ENCODE data around the gene SORBS1.
A peak's percentile ranks its signal among the peaks of the same experiment; 100 is the strongest.

The SORBS1 gene

DNA sequence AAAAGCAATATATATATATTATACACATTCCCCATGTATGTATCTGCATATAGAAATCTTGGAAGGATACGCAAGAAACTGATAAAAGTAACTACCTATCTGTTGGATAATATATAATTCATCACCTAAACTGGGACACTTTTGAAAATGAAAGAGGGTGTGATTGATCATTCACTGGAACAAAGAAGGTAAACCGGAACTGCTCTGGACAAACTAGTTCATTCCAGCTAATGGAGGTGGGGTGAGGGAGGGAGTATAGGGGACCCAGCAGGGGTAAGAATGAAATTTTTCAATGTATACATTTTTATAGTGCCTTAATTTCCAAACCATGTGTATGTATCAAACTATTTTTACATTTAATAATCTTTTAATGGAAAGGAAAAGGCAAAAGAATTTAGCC lies 25.6 kb downstream of the SORBS1 start:
- Histone ChIP-seq H3K4me1 (peaks cover 14% of the 10 kb centered on the region), H3K27me3 (no peaks in the 10 kb centered on the region), H3K4me2 (no peak overlapping the region), H3K36me3 (no peaks in the 10 kb centered on the region), H3K27ac (no peak overlapping the region), H3K4me3 (no peak overlapping the region), H3K9ac (no peak overlapping the region), H3K9me3 (no peaks in the 10 kb centered on the region), H4K20me1 (no peaks in the 10 kb centered on the region)
- TF ChIP-seq Cebpa-rat (IDR thresholded peaks at IDR 0.05): no peak

- TF ChIP-seq Cebpa-rat (IDR thresholded peaks at IDR 0.05): no peak
- Histone ChIP-seq H3K9ac (no peak overlapping the region), H3K4me2 (no peak overlapping the region), H3K27ac (no peak overlapping the region), H3K36me3 (no peaks in the 10 kb centered on the region), H4K20me1 (no peaks in the 10 kb centered on the region), H3K9me3 (no peaks in the 10 kb centered on the region), H3K4me1 (peaks cover 14% of the 10 kb centered on the region), H3K4me3 (no peak overlapping the region), H3K27me3 (no peaks in the 10 kb centered on the region)
Observed at GRCh38 chr10:95533590-95533989, 27.6 kb downstream of the SORBS1 start.

GRCh38 chr10:95532536-95532935 lies 28.6 kb downstream of the SORBS1 start:
- Histone ChIP-seq H3K27ac (peak overlapping the region; percentile 37; the same call in 1 of the 2 replicates), H3K36me3 (no peaks in the 10 kb centered on the region), H3K4me1 (peaks cover 20% of the 10 kb centered on the region), H3K9me3 (no peaks in the 10 kb centered on the region), H4K20me1 (no peaks in the 10 kb centered on the region), H3K27me3 (no peaks in the 10 kb centered on the region), H3K4me2 (peak overlapping the region; percentile 45), H3K9ac (no peak overlapping the region), H3K4me3 (no peak overlapping the region)
- TF ChIP-seq Cebpa-rat (IDR thresholded peaks at IDR 0.05): no peak

DNA sequence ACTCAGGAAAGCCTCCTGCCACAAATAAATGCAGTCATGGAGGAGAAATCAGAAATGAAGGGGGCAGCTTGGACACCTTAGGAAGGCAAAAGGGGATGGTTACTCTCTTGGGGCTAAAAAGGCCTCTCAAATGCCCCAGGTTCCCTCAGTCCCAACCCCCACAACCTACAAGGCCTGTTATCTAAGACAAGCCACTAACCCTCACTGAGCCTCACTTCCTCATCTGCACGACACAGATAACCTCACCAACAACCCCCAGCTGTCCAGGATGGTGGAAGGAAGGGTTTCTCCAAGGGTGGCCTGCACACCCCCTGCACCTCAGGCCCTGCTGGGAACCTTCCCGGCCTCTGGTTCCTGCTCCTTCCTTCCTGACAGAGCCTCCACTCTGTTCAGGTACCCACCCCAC lies 29.2 kb downstream of the SORBS1 start:
- Histone ChIP-seq H4K20me1 (no peaks in the 10 kb centered on the region), H3K27ac (peak overlapping the region; percentile 37; the same call in 1 of the 2 replicates), H3K4me2 (peak overlapping the region; percentile 45), H3K9me3 (no peaks in the 10 kb centered on the region), H3K36me3 (no peaks in the 10 kb centered on the region), H3K27me3 (no peaks in the 10 kb centered on the region), H3K4me3 (no peak overlapping the region), H3K9ac (no peak overlapping the region), H3K4me1 (peaks cover 26% of the 10 kb centered on the region)
- no peak for TF ChIP-seq Cebpa-rat (IDR thresholded peaks at IDR 0.05)

DNA sequence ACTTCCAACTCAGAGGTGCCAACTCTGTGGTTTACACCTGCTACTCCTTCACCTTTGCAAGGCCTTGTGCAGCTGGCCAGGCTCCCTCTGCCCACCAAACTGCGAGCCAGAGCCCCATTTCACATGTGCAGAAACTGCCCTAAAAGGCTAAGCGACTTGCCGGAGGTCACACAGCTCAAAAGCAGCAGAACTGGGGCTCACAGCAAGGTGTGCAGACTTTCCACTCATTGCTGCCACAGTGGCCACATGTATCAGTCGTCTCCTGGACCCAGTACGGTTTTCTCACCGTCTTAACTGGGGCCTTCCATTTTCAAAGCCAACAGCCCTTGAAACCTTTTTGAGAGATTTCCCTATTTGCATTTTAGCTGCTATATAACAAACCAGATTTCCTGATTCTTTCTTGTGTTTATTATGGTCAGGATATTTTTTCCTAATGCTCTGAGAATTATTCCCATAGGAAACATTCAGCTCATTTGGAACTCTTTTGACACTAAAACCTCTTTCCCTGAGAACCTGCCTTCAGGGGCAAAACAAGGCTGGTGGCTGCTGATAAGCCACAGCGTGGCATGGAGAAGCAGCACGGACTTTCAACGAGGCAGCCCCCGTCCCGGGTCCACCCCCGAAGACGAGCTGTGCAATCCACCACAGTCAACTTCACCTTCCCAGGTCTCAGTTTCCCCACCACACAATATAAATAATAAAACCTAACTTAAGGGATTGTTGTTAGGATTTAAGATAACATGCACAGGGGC lies 29.9 kb downstream of the SORBS1 start:
- Histone ChIP-seq H3K27me3 (no peaks in the 10 kb centered on the region), H3K36me3 (no peaks in the 10 kb centered on the region), H3K9ac (no peak overlapping the region), H3K9me3 (no peaks in the 10 kb centered on the region), H3K27ac (no peak overlapping the region), H3K4me2 (peak overlapping the region; percentile 45; the same call in 1 of the 2 replicates), H4K20me1 (no peaks in the 10 kb centered on the region), H3K4me3 (no peak overlapping the region), H3K4me1 (peaks cover 28% of the 10 kb centered on the region)
- TF ChIP-seq Cebpa-rat (IDR thresholded peaks at IDR 0.05): no peak

DNA sequence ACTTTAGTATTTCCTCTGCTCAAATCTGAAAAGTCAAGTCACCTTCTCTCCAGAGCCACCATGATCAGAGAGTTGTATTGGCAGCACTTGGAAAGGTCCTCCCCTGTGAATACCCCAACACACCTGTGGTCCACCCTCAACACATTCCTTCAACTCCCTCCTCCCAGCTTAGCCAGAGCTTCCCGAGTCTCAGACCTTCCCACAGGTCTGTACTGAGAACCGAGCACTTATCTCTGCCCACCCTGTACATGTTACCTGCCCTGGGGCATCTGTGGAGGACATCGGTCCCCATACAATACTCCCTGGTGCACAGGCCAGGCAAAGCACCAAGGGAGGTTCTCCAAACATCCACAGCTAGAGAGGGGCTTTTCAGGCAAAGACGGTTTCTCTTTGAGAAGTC lies 30.6 kb downstream of the SORBS1 start:
- no peak for TF ChIP-seq Cebpa-rat (IDR thresholded peaks at IDR 0.05)
- no peaks in the 10 kb centered on the region for H3K9me3 ChIP-seq
- H3K4me3 ChIP-seq: no peak overlapping the region
- H4K20me1 ChIP-seq: no peaks in the 10 kb centered on the region
- H3K9ac ChIP-seq: no peak overlapping the region
- no peak overlapping the region for H3K4me2 ChIP-seq
- no peaks in the 10 kb centered on the region for H3K36me3 ChIP-seq
- no peak overlapping the region for H3K27ac ChIP-seq
- peaks cover 35% of the 10 kb centered on the region for H3K4me1 ChIP-seq
- no peaks in the 10 kb centered on the region for H3K27me3 ChIP-seq

GRCh38 chr10:95530029-95530428 lies 31.1 kb downstream of the SORBS1 start:
- Histone ChIP-seq H3K4me2 (no peak overlapping the region), H3K9me3 (no peaks in the 10 kb centered on the region), H3K4me1 (peaks cover 40% of the 10 kb centered on the region), H3K4me3 (no peak overlapping the region), H4K20me1 (no peaks in the 10 kb centered on the region), H3K27ac (no peak overlapping the region), H3K27me3 (no peaks in the 10 kb centered on the region), H3K36me3 (no peaks in the 10 kb centered on the region), H3K9ac (no peak overlapping the region)
- TF ChIP-seq Cebpa-rat (IDR thresholded peaks at IDR 0.05): no peak

GRCh38 chr10:95526044-95526443 lies 35.1 kb downstream of the SORBS1 start:
- Histone ChIP-seq H3K9ac (no peak overlapping the region), H3K36me3 (no peaks in the 10 kb centered on the region), H3K27ac (no peak overlapping the region), H4K20me1 (no peaks in the 10 kb centered on the region), H3K4me2 (peak overlapping the region; percentile 72), H3K9me3 (no peaks in the 10 kb centered on the region), H3K4me3 (no peak overlapping the region), H3K27me3 (no peaks in the 10 kb centered on the region), H3K4me1 (peaks cover 50% of the 10 kb centered on the region)
- TF ChIP-seq Cebpa-rat (IDR thresholded peaks at IDR 0.05): no peak

GRCh38 chr10:95525033-95525418 lies 36.1 kb downstream of the SORBS1 start:
- Histone ChIP-seq H3K9ac (peak overlapping the region; percentile 36; the same call in 1 of the 2 replicates), H3K4me1 (peaks cover 50% of the 10 kb centered on the region), H3K27ac (no peak overlapping the region), H3K27me3 (no peaks in the 10 kb centered on the region), H3K4me2 (peak overlapping the region; percentile 72), H3K4me3 (no peak overlapping the region), H3K36me3 (no peaks in the 10 kb centered on the region), H4K20me1 (no peaks in the 10 kb centered on the region), H3K9me3 (no peaks in the 10 kb centered on the region)
- no peak for TF ChIP-seq Cebpa-rat (IDR thresholded peaks at IDR 0.05)

DNA sequence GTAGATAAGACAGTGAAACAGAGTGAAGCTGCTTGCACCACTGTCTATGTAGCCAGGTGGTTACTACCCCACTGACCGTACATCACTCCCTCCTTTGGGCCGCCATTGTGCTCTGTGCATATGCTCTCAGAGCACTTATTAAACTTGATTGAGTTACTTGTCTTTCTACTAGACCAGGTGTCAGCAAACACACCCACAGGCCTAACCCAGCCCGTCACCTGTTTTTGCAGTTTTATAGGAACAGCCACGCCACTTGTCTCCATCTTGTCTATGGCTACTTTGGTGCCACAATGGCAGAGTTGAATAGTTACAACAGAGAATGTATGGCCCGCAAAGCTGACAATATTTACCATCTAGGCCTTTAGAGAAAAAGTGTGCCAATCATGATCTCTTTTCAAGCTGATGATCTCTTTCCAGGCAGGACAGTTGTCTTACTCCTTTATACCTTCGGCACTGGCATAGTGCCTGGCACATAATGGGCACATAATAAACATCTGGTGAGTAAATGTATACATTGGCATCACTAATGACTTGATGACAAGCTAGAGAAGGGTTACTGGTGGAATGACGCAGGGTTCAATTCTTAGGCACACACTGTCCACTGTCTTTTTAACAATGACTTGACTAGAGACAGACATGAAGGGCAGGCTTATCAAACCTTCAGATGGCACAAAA lies 36.7 kb downstream of the SORBS1 start:
- no peak for TF ChIP-seq Cebpa-rat (IDR thresholded peaks at IDR 0.05)
- Histone ChIP-seq H3K4me1 (peaks cover 50% of the 10 kb centered on the region), H3K4me2 (peak overlapping the region; percentile 72), H3K36me3 (no peaks in the 10 kb centered on the region), H4K20me1 (no peaks in the 10 kb centered on the region), H3K27ac (no peak overlapping the region; the same call in 1 of the 2 replicates), H3K9ac (peak overlapping the region; percentile 36; the same call in 1 of the 2 replicates), H3K27me3 (no peaks in the 10 kb centered on the region), H3K9me3 (no peaks in the 10 kb centered on the region), H3K4me3 (no peak overlapping the region)
